ENCODE results near the gene UBAP2L.
A peak's percentile ranks its signal among the peaks of the same experiment; 100 is the strongest.

UBAP2L gene, protein sequence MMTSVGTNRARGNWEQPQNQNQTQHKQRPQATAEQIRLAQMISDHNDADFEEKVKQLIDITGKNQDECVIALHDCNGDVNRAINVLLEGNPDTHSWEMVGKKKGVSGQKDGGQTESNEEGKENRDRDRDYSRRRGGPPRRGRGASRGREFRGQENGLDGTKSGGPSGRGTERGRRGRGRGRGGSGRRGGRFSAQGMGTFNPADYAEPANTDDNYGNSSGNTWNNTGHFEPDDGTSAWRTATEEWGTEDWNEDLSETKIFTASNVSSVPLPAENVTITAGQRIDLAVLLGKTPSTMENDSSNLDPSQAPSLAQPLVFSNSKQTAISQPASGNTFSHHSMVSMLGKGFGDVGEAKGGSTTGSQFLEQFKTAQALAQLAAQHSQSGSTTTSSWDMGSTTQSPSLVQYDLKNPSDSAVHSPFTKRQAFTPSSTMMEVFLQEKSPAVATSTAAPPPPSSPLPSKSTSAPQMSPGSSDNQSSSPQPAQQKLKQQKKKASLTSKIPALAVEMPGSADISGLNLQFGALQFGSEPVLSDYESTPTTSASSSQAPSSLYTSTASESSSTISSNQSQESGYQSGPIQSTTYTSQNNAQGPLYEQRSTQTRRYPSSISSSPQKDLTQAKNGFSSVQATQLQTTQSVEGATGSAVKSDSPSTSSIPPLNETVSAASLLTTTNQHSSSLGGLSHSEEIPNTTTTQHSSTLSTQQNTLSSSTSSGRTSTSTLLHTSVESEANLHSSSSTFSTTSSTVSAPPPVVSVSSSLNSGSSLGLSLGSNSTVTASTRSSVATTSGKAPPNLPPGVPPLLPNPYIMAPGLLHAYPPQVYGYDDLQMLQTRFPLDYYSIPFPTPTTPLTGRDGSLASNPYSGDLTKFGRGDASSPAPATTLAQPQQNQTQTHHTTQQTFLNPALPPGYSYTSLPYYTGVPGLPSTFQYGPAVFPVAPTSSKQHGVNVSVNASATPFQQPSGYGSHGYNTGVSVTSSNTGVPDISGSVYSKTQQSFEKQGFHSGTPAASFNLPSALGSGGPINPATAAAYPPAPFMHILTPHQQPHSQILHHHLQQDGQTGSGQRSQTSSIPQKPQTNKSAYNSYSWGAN

GRCh38 chr1:154220071-154220969, at the start of gene UBAP2L:
UBAP2L (plus strand) TSS chr1:154220955; CDS start chr1:154225124, 4,169 bp downstream.
- DNase-seq (ENCODE audit: low read depth, low spot score), result peak; percentile 93

GRCh38 chr1:154171223-154171583, 49.6 kb upstream of the UBAP2L start:
- DNase-seq (ENCODE audit: low read depth, low spot score), result no peak

- no peak for DNase-seq (ENCODE audit: low read depth, low spot score)
These were observed 48.9 kb upstream of the UBAP2L start for GRCh38 chr1:154171880-154172279.

GRCh38 chr1:154174654-154175053, 46.1 kb upstream of the UBAP2L start:
- DNase-seq (ENCODE audit: low read depth, low spot score), result no peak

GRCh38 chr1:154176337-154176736, 44.4 kb upstream of the UBAP2L start:
- DNase-seq (ENCODE audit: low read depth, low spot score), result no peak

GRCh38 chr1:154178013-154178412, 42.7 kb upstream of the UBAP2L start:
- no peak for DNase-seq (ENCODE audit: low read depth, low spot score)

- DNase-seq (ENCODE audit: low read depth, low spot score), result no peak
These were observed 41.6 kb upstream of the UBAP2L start for GRCh38 chr1:154178911-154179811.

GRCh38 chr1:154179946-154180687, 40.6 kb upstream of the UBAP2L start:
- DNase-seq (ENCODE audit: low read depth, low spot score), result no peak

- no peak for DNase-seq (ENCODE audit: low read depth, low spot score)
These were observed 38.8 kb upstream of the UBAP2L start for GRCh38 chr1:154181944-154182343.

GRCh38 chr1:154182344-154183045, 38.3 kb upstream of the UBAP2L start:
- no peak for DNase-seq (ENCODE audit: low read depth, low spot score)

DNA sequence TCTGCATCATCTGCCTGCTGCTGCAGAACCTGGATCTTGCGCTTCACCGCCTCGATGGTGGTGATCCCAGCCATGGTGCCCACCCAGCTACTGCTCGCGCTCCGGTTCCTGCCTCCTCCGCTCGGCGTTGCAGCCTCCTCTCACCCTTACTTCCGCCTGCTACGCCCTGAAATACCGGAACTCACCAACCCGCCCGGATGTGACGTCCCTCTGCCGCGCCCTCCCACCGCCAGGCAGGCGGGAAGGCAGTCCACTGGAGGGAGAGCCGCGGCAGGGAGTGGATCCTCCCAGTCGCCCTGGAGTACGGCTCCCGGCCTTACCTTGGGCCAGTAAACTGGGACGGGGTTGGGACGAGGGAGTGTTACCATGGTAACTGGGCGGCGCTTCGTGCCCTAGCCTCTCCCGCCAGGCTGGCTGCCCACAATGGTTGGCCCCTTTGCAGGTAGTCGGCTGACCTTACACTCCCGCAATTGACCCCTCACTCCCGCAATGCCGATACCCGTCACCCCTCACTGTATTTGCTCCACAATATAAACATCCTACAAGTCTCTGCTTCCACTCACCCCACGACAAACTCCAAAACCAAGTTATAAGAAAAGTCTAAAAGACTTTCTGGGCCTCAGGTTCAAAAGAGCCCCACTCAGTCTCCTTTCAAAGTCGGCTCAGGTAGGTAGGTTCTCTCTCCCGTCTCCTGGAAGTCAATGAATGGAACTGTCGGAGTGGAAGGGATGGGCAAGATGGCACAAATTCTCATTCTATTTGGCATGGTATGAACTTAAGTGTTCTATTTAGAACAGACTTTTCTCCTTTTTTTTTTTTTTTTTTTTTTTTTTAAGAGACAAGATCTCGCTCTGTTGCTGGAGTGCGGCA, 37.5 kb upstream of the UBAP2L start:
- peak; percentile 94 for DNase-seq (ENCODE audit: low read depth, low spot score)

GRCh38 chr1:154186177-154186576, 34.6 kb upstream of the UBAP2L start:
- DNase-seq (ENCODE audit: low read depth, low spot score), result no peak

DNA sequence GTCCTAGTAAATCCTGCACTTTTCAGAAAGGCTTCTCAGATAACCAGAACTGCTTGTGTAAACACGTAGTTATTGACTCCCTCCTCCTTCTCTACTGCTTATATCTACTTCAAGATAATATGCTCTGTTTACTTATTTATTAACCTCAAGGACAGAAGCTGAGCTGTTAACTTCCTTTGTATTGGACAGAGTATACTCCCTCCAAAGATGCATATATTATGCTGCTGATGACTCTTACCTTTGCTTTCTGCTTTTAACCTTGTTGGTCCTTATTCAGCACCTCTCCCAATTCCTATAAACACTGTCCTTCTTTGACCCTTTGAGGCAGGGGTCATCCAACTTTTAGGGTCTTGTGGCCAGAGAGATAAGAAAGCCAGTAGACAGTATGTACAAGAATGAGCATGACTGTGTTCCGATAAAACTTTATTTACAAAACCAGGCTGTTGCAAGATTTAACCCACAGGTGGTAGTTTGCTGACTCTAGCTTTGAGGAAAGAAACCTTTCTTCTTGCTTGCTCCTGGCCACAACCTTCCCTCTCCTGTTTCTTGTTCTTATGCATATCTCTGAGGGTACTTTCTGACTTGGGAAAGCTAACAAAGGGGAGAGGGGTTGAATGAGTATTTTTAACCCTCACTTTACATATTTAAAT, 33.8 kb upstream of the UBAP2L start:
- DNase-seq (ENCODE audit: low read depth, low spot score), result no peak

GRCh38 chr1:154190550-154190949, 30.2 kb upstream of the UBAP2L start:
- DNase-seq (ENCODE audit: low read depth, low spot score), result no peak

DNA sequence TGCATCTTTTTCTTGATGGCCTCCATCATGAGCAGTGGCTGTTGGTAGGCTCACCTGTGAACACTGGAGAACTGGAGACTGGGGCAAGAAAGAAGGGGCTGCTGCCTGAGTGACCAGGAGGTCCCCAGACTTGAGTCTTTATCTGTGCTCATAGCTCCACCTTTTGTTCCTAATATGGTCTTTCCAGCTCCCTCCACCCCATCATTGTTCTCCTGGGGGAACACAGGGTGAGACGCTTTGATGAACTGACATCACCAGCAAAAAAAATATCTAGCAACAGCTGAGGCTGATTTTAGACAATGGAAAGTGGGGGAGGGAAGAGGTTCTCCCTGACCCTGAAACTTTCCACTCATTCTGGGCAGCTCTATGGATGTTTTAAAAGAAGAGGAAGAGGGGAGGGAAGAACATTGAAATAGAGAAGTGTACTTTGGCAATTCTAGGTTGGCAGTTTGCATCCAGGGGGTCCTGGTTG, 28.7 kb upstream of the UBAP2L start, which contains the start of gene TPM3:
Gene TPM3, minus strand, starts transcription at position 111 of the 472 bp plus-strand sequence. Its CDS starts 82 bp downstream, at position 29.
- no peak for DNase-seq (ENCODE audit: low read depth, low spot score)

DNA sequence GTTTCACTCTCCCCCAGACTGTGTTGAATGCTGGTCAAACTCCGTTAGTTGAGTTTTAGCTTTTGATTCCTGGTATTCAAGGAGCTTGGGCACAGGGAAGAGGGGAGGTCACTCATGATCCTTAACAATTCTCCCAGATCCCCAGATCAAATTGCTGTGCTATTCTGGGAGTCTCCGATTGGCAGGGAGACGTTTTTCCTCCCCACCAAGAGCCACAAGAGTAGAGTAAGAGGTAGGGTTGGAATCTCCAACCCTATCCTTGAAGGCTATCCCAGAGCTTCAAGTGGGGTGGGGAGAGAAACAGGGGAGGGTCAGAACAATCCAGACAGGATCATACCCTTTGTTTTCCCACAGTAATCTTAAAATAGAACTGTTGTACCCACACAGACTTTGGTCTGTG, 28.3 kb upstream of the UBAP2L start:
- DNase-seq (ENCODE audit: low read depth, low spot score), result no peak

DNA sequence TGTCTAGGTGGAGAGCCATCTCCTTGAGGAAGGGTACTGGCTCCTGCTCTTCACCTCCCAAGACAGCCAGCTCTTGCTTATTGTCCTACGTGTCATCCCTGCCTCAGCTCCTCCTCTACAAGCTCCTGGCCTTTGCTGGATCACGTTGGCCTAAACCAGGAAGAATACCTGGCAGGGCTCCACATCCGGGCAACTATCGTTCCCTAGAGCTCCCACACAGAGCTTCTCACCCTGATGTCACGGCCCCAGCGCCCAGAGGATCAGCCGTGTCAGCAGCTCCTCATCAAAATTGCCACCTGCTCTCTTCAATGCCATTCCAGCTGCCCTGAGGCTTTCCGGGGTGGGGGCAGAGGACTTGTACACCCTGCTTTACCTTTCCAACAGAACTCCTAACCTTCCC, 26.9 kb upstream of the UBAP2L start:
- no peak for DNase-seq (ENCODE audit: low read depth, low spot score)

All from iPS DF 19.7 (cell line).